Activated gamma-delta T cell (primary cell): ENCODE measurements around the gene PCDHGA11.
"Not testable (repeated sequence)": the region's sequence is repeated elsewhere in the genome, so short reads cannot be mapped to it uniquely, and the experiment has no call there.

Experiments
- DNase-seq: peaks from one replicate; lab custom pipeline; 2025; lab: John Stamatoyannopoulos, UW

Gene PCDHGA11

GRCh38 chr5:141431286-141431685 is 10.4 kb downstream of the PCDHGA11 start:
- DNase-seq: no peak

- not testable (repeated sequence) for DNase-seq
Observed at GRCh38 chr5:141432308-141432707, 11.5 kb downstream of the PCDHGA11 start.

DNA sequence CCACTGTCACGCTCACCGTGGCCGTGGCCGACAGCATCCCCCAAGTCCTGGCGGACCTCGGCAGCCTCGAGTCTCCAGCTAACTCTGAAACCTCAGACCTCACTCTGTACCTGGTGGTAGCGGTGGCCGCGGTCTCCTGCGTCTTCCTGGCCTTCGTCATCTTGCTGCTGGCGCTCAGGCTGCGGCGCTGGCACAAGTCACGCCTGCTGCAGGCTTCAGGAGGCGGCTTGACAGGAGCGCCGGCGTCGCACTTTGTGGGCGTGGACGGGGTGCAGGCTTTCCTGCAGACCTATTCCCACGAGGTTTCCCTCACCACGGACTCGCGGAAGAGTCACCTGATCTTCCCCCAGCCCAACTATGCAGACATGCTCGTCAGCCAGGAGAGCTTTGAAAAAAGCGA is 11.9 kb downstream of the PCDHGA11 start:
- not testable (repeated sequence) for DNase-seq

GRCh38 chr5:141434006-141434405 is 13.2 kb downstream of the PCDHGA11 start:
- no peak for DNase-seq

GRCh38 chr5:141437221-141437620 is 16.4 kb downstream of the PCDHGA11 start:
- DNase-seq: no peak

DNA sequence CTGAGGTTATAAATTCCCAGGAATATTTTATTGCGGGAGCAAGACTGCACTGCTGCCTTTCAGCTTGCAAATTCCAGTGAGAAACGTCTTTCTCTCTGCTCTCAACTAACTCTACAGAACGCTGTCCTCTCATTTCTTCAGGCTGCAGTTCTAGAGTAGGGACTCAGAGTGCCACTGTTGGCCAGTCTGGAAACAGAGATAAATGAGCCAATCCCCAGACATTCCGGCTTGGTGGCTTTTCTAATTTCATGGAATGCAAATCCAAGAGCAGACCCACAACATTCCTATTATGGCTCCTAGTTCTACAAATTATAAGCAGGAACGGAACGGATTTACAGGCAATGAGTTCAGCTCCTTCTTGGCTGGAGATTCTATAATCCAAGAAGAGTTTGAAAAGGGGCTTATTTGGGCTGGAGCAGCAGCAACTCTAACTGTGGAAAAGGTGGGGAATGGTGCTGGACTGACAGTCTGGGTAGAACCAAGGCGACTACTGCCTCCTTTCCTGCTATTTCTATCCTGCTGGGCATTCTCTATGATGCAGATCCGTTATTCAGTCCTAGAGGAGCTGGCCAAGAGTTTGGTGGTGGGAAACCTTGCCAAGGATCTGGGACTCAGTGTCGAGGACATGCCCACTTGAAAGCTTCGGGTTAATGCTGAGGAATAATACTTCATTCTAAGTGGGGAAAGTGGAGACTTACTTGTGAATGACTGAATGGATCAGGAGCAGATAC is 18.7 kb downstream of the PCDHGA11 start:
- DNase-seq: no peak

DNA sequence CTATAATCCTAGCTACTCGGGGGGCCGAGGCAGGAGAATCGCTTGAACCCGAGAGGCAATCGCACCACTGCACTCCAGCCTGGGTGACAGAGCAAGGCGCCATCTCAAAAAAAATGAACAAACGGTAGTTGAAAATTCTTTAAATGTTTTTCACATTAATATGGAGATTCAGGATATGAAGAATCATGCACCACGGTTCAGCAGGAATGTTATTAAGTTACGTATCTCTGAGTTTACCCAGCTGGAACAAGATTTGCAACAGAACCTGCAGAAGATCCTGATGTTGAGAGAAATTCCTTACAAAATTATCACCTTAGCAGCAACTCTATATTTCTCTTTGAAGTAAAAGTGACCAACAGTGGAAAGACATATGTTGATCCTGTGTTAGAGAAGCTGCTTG is 19.5 kb downstream of the PCDHGA11 start:
- DNase-seq: no peak

DNA sequence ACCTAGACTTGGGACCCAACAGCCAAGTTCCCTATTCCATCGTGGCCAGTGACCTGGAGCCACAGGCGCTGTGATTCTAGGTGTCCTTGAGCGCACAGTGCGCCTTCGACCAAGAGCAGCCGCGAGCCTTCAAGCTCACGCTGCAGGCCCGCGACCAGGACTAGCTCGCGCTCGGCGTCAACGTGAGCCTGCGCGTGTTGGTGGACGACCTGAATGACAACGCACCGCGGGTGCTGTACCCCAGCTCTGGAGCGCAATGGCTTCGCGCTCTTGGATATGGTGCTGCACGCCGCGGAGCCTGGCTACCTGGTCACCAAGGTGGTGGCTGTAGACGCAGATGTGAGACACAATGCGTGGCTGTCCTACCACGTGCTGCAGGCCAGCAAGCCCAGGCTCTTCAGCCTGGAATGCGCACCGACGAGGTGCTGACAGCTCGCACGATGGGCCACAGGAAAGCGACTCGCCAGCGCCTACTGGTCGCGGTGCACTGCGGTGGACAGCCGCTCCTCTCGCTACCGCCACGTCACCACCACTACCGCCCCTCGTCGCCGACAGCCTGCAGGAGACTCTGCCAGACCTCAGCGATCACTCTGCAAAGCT is 20.8 kb downstream of the PCDHGA11 start:
- DNase-seq: no peak

- no peak for DNase-seq
Observed at GRCh38 chr5:141465351-141465750, 44.5 kb downstream of the PCDHGA11 start.
